Stimulated activated CD4-positive, alpha-beta T cell treated with anti-CD3 and anti-CD28 coated beads, Interleukin-12 subunit alpha, Interleukin-12 subunit beta, amount 100 ng/mL, for 4 hours (primary cell): ENCODE results near the gene GSAP.

Experiments
- DNase-seq: peaks from one replicate; pipeline ENCODE4 v3.0.0-alpha.2; 2020

Gene GSAP

DNA sequence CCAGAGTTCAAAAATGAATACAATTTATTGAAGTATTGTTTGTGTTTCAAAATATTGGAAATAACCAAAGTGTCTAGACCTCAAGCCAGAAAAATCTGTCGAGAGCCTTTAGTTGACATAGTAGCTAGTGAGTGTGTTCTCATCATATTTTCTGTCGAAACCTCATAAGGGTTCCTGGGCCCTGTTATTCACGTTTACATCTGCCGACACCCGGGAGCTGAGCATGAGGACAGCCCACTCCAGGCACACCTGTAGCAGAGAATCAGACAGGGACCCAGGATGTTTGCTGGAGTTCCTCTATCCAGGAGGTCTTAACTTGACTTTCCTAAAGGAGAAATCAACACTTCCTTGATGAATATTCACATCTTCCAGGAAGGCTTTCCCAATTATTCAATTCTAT lies 144.4 kb downstream of the GSAP start:
- no peak for DNase-seq

DNA sequence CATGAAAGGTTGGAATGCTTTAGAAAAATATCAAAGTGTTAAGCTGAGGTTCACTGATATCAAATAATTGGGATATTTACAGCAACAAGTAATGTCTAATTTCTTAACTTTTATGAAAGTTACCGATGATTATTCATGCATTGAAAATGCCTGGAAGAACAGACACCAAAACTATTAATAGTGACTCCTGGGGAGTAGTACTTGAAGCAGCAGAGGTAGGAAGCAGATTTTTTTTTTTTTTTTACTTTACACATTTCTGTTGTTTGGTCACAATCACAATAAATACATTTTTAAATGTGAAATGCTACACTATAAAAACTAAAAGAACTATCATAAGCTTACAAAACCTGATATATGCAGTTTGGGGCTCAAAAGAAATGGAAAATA lies 146.1 kb downstream of the GSAP start:
- no peak for DNase-seq

DNA sequence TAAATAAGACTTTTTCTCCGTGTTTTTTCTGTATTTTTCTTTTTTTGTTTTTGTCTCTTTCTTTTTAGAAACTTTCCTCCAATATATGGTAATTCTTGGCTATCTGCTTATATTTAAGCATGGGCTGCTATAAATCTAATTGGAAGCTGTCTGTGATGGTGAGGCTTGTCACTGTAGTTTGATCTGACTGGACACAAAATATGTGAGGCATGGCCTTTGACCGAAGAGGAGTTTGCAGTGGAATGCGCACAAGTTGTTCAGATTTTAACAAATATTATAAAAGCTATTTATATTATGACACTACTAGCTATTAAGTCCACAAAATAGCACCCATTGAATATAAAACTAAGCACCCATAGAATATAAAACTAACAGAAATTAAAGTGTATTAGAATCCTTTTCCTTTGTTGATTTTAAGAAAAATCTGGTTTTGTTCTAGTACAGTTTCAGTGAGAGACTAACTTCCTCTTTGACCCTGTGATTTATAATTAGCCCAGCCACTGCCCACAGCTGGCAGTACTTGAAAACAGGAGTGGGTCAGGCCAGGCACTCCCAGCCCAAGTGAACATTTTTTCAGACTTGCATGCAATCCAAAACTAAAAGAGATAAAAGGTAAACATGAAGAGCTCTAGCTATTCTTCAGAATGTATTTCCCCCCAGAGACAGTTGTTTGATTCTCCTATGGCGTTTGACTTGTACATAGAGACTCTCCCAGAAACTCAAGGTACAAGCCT lies 146.6 kb downstream of the GSAP start:
- no peak for DNase-seq

DNA sequence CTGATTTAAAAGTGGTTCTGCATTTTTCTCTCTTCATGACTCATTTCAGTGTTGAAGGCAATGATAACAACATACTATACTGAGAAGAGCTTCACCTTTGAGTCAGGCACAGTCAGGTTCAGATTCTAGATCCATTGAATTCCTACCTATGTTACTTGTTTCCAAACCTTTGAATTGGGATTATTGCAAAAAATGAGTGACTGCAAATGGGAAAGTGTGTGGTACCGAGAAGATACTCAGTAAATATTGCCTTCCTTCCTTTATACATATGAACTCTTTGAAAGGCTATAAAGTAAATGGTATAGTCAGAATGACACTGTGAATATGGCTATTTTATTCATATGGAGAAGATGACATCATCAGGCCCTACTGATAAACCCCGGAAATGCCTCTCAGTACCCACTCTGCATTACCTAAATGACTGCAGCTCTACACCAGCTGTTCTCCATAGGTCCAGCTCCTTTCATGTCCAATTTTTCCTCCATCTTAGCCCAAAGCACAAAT lies 149.8 kb downstream of the GSAP start:
- DNase-seq: no peak

DNA sequence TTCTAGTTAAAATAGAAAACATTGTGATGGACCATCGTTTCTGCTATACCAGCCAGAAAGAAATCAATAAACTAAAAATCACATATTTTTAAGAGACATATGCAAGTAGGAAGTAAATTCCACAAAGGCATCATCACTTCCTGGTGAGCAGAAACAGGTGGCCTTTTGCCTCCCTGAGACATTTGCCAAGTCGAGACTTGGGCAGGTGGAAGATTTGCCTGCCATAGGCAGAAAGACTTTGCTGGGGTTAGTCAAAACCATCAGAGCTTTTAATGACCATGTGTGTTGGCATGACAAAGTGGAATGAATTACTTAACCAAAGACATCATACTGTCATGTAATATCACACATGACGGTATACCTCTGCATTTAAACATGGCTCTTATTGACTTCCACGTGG lies 150.5 kb downstream of the GSAP start:
- no peak for DNase-seq

DNA sequence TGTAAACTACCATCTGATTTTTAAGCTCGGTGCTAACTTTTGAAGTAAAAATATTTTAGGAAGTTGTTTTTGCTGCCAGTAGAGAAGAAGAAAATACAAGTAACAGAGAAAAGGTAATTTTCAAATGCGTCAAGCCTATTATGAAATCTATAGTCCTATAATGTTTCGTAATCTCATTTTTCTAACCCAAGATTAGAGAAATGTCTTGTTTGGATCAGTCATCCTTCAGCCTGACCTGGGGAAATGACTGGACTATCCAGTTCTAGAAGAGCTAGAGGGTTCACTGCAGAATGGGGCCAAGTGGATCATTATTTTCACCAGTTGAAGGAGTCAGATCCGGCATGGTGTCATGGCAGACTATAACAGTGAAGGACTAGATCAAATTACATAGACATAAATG lies 153.8 kb downstream of the GSAP start:
- no peak for DNase-seq
